Omental fat pad (tissue), 4 donors: ENCODE measurements around the gene ELF1. TPM values are rescaled to one million over a fixed set of nuclear protein-coding genes. Genes with fewer than 3 reads are reported as not detected.
"Not testable (repeated sequence)": the region's sequence is repeated elsewhere in the genome, so short reads cannot be mapped to it uniquely, and the experiment has no call there.

Experiments used
- ATAC-seq: fragments of 150-250 bp; one replicate; pipeline ENCODE4 v1.9.1; 2016; ENCODE audit warnings: mild to moderate bottlenecking, moderate library complexity; ENCODE audit not compliant: low FRiP score
- DNase-seq: peaks from one replicate; pipeline ENCODE4 v3.0.0-alpha.2; 2019; ENCODE audit warnings: low spot score
- CTCF ChIP-seq, 3 donors: fragments of 450-650 bp; IDR thresholded peaks; one replicate each; pipeline ENCODE4 v1.5.1; 2016 to 2017; ENCODE audit warnings: antibody characterized with exemption in 3 of 3, mild to moderate bottlenecking in 3 of 3, moderate library complexity in 2 of 3
- total RNA-seq, 4 donors: library from RNA; depleted of rRNA; stranded (reverse); fragments of >200 nt; gene quantifications; one replicate each; pipeline ENCODE4 v1.1.0, GENCODE V29; 2016

Gene ELF1
- total RNA-seq, 4 donors from 2014 or later, result 87.4 to 107 (median 89.9) TPM

GRCh38 chr13:40886017-40886416 is 133.1 kb downstream of the ELF1 start:
- DNase-seq (no peak), ATAC-seq (no peak)
- no peak for TF ChIP-seq CTCF (IDR thresholded peaks at IDR 0.05)

GRCh38 chr13:40884175-40884574 is 134.9 kb downstream of the ELF1 start:
- DNase-seq, ATAC-seq: not testable (repeated sequence)

Other genes starting within 250 kb of the ELF1 start
- 10 to 100 TPM in 3 of 4 donors, 1 to 10 TPM in 1; 9.8 to 19.6 (median 17.4) TPM for gene MRPS31, start 248.1 kb downstream of the ELF1 start, total RNA-seq
- gene SLC25A15, start 229.7 kb downstream of the ELF1 start, total RNA-seq, result 1 to 10 TPM; 5.5 to 7.4 (median 5.7) TPM
- 10 to 100 TPM; 11.4 to 14.5 (median 11.8) TPM for gene WBP4, start 42.2 kb upstream of the ELF1 start, total RNA-seq
- gene KBTBD6, start 113.5 kb upstream of the ELF1 start, total RNA-seq, result 1 to 10 TPM; 4.3 to 8.4 (median 5.6) TPM
- 1 to 10 TPM; 1.9 to 7.7 (median 4.6) TPM for gene KBTBD7, start 175.3 kb upstream of the ELF1 start, total RNA-seq
- 10 to 100 TPM in 1 of 4 donors, 1 to 10 TPM in 3; 6.6 to 14.3 (median 8.2) TPM for gene MTRF1, start 244.3 kb upstream of the ELF1 start, total RNA-seq